ENCODE data around the gene FURIN. TPM values are rescaled to one million over a fixed set of nuclear protein-coding genes. Genes with fewer than 3 reads are reported as not detected.

Gene FURIN
- total and polyA plus RNA-seq, 9 of the 15 experiments (the other 6 are each of a cell fraction or from before 2014, with no cell fraction given) = 0.92 to 99.9 (median 34.8) TPM

DNA sequence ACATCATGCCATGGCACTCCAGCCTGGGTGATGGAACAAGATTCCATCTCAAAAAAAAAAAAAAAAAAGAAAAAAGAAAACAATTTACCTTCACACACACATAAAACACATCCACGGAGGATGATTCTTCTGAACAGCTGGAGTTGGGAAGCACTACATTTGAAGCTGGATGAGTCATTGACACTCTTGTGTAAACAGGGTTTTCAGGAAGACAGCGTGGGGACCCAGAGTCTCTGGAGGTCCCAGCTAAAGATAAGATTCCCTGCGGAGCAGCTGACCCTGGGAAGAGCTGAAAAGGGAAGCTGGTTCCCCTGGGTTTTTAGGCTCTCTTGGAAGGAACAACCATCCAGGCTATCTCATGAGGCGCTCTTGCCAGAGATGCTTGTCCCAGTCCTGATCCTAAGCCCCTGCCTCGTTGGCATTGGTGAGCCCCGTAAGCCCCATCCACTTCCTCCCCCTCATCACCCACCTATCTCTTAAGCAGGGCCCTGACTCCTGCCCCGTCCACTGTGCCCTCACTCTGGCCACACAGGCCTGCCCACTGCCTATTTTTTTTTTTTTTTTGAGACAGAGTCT is 32.0 kb upstream of the FURIN start (continued):
- TF ChIP-seq, protein P1, sequence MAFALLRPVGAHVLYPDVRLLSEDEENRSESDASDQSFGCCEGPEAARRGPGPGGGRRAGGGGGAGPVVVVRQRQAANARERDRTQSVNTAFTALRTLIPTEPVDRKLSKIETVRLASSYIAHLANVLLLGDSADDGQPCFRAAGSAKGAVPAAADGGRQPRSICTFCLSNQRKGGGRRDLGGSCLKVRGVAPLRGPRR (CRISPR knock-in tag; IDR thresholded peaks at IDR 0.05) = no peak
- TF ChIP-seq C11orf30 (IDR thresholded peaks at IDR 0.05; ENCODE audit: low read depth) (no peak), CBX5 (IDR thresholded peaks at IDR 0.05; ENCODE audit: borderline replicate concordance, low read depth) (no peak), CBX1 (IDR thresholded peaks at IDR 0.05; ENCODE audit: low read depth) (no peak), KLF1 (tag; IDR thresholded peaks at IDR 0.05) (no peak), YY1 (IDR thresholded peaks at IDR 0.05; ENCODE audit: borderline replicate concordance in 1 of 3, control insufficient read depth in 1 of 3, extremely low read depth in 1 of 3, insufficient read depth in 3 of 3, insufficient read length in 1 of 3, insufficient replicate concordance in 2 of 3, low read depth in 1 of 3, low read length in 2 of 3) (no peak), NR2C2 (CRISPR knock-in tag; IDR thresholded peaks at IDR 0.05) (no peak), NR2C2 (tag; IDR thresholded peaks at IDR 0.05) (0 out of 2 replicates have a peak, but pooled peaks have one; percentile 16), TFAM (CRISPR knock-in tag; conservative IDR thresholded peaks at IDR 0.05) (no peak), FOXA1 (IDR thresholded peaks at IDR 0.05; ENCODE audit: borderline replicate concordance) (peak; percentile 74; the same call in 1 of the 2 replicates), XRCC3 (IDR thresholded peaks at IDR 0.05) (no peak), ZNF436 (CRISPR knock-in tag; IDR thresholded peaks at IDR 0.05) (no peak), KLF6 (CRISPR knock-in tag; IDR thresholded peaks at IDR 0.05; ENCODE audit: borderline replicate concordance) (no peak), NEUROD1 (IDR thresholded peaks at IDR 0.05; ENCODE audit: borderline replicate concordance, low read depth, low read length, partially characterized antibody) (no peak), ZNF134 (CRISPR knock-in tag; conservative IDR thresholded peaks at IDR 0.05) (no peak)
- TF ChIP-seq, protein P2, sequence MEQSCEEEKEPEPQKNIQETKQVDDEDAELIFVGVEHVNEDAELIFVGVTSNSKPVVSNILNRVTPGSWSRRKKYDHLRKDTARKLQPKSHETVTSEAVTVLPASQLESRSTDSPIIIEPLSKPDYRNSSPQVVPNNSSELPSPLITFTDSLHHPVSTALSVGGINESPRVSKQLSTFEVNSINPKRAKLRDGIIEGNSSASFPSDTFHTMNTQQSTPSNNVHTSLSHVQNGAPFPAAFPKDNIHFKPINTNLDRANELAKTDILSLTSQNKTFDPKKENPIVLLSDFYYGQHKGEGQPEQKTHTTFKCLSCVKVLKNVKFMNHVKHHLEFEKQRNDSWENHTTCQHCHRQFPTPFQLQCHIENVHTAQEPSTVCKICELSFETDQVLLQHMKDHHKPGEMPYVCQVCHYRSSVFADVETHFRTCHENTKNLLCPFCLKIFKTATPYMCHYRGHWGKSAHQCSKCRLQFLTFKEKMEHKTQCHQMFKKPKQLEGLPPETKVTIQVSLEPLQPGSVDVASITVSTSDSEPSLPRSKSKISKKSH (CRISPR knock-in tag; IDR thresholded peaks at IDR 0.05) = no peak
- TF ChIP-seq, protein P3, sequence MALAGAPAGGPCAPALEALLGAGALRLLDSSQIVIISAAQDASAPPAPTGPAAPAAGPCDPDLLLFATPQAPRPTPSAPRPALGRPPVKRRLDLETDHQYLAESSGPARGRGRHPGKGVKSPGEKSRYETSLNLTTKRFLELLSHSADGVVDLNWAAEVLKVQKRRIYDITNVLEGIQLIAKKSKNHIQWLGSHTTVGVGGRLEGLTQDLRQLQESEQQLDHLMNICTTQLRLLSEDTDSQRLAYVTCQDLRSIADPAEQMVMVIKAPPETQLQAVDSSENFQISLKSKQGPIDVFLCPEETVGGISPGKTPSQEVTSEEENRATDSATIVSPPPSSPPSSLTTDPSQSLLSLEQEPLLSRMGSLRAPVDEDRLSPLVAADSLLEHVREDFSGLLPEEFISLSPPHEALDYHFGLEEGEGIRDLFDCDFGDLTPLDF (CRISPR knock-in tag; IDR thresholded peaks at IDR 0.05) = no peak
- TF ChIP-seq, protein P4, sequence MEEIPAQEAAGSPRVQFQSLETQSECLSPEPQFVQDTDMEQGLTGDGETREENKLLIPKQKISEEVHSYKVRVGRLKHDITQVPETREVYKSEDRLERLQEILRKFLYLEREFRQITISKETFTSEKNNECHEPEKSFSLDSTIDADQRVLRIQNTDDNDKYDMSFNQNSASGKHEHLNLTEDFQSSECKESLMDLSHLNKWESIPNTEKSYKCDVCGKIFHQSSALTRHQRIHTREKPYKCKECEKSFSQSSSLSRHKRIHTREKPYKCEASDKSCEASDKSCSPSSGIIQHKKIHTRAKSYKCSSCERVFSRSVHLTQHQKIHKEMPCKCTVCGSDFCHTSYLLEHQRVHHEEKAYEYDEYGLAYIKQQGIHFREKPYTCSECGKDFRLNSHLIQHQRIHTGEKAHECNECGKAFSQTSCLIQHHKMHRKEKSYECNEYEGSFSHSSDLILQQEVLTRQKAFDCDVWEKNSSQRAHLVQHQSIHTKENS (CRISPR knock-in tag; IDR thresholded peaks at IDR 0.05) = no peak
- TF ChIP-seq, protein P5, sequence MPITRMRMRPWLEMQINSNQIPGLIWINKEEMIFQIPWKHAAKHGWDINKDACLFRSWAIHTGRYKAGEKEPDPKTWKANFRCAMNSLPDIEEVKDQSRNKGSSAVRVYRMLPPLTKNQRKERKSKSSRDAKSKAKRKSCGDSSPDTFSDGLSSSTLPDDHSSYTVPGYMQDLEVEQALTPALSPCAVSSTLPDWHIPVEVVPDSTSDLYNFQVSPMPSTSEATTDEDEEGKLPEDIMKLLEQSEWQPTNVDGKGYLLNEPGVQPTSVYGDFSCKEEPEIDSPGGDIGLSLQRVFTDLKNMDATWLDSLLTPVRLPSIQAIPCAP (CRISPR knock-in tag; IDR thresholded peaks at IDR 0.05; ENCODE audit: borderline replicate concordance) = no peak
- TF ChIP-seq, protein P6, sequence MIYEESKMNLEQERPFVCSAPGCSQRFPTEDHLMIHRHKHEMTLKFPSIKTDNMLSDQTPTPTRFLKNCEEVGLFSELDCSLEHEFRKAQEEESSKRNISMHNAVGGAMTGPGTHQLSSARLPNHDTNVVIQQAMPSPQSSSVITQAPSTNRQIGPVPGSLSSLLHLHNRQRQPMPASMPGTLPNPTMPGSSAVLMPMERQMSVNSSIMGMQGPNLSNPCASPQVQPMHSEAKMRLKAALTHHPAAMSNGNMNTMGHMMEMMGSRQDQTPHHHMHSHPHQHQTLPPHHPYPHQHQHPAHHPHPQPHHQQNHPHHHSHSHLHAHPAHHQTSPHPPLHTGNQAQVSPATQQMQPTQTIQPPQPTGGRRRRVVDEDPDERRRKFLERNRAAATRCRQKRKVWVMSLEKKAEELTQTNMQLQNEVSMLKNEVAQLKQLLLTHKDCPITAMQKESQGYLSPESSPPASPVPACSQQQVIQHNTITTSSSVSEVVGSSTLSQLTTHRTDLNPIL (CRISPR knock-in tag; IDR thresholded peaks at IDR 0.05) = no peak

All from K562 (cell line).